ENCODE data around the gene PYGO2.
A peak's percentile ranks its signal among the peaks of the same experiment; 100 is the strongest.

The PYGO2 gene

GRCh38 chr1:155000726-155001424, 39.3 kb upstream of the PYGO2 start:
- TF ChIP-seq MYC (IDR thresholded peaks at IDR 0.05; ENCODE audit: low read depth, low read length) (peak; percentile 58), CTCF (IDR thresholded peaks at IDR 0.05; ENCODE audit: low read depth, low read length) (no peak), POLR2A (IDR thresholded peaks at IDR 0.05; ENCODE audit: extremely low read depth, insufficient read length) (peak; percentile 38), MAX (IDR thresholded peaks at IDR 0.05; ENCODE audit: low read depth, low read length) (peak; percentile 44; the same call in 1 of the 2 replicates)
- peak overlapping the region; percentile 80 for H3K4me3 ChIP-seq (ENCODE audit: low read depth, low read length)
- peak; percentile 94 for DNase-seq (ENCODE audit: low read depth)

- 0 out of 2 replicates have a peak, but pooled peaks have one; percentile 4 for TF ChIP-seq MYC (IDR thresholded peaks at IDR 0.05; ENCODE audit: low read depth, low read length)
- TF ChIP-seq CTCF (IDR thresholded peaks at IDR 0.05; ENCODE audit: low read depth, low read length) = no peak
- DNase-seq (ENCODE audit: low read depth) = no peak
- H3K4me3 ChIP-seq (ENCODE audit: low read depth, low read length) = peak overlapping the region; percentile 80
Measured at GRCh38 chr1:155000411-155000725, 38.8 kb upstream of the PYGO2 start.

- peak; percentile 89 for DNase-seq (ENCODE audit: low read depth)
- TF ChIP-seq POLR2A (IDR thresholded peaks at IDR 0.05; ENCODE audit: extremely low read depth, insufficient read length) = peak; percentile 68
- TF ChIP-seq MYC (IDR thresholded peaks at IDR 0.05; ENCODE audit: low read depth, low read length) = peak; percentile 96
- no peak for TF ChIP-seq CTCF (IDR thresholded peaks at IDR 0.05; ENCODE audit: low read depth, low read length)
- TF ChIP-seq MAX (IDR thresholded peaks at IDR 0.05; ENCODE audit: low read depth, low read length) = peak; percentile 96
- peak overlapping the region; percentile 80 for H3K4me3 ChIP-seq (ENCODE audit: low read depth, low read length)
Measured at GRCh38 chr1:154999571-155000410, 38.2 kb upstream of the PYGO2 start.

DNA sequence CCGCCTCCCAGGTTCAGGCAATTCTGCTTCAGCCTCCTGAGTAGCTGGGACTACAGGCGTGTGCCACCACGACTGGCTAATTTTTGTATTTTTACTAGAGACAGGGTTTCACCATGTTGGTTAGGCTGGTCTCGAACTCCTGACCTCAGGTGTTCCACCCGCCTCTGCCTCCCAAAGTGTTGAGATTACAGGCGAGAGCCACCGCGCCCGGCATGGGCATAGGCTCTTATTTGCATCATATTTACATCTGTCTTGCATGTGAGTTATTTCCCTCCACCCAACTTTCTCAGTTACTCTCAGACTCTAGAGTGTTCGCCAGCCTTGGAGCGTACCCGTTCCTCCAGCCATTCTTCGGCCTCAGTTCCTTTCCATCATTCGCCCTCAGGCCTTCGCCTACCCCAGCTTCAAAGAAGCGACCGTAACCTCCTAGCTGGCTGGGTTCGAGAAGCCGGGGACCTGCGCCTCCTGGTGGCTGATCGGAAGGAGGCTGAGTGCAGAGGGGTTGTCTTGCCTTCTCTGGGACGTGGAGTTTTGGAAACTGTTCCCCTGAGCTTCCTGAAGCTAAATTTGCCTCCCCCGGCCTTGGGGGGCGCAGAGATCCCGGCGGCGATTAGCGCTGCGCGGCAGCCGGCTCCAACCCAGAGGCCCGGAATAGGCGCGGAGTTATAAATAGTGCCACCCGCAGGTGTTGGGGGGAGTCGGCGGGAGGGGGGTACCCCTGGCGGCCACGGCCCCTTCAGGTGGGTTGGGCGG, 37.4 kb upstream of the PYGO2 start:
- H3K4me3 ChIP-seq (ENCODE audit: low read depth, low read length) = peak overlapping the region; percentile 50
- DNase-seq (ENCODE audit: low read depth) = peak; percentile 94
- peak; percentile 36 for TF ChIP-seq POLR2A (IDR thresholded peaks at IDR 0.05; ENCODE audit: extremely low read depth, insufficient read length)
- peak; percentile 6; the same call in 1 of the 2 replicates for TF ChIP-seq MAX (IDR thresholded peaks at IDR 0.05; ENCODE audit: low read depth, low read length)
- TF ChIP-seq MYC (IDR thresholded peaks at IDR 0.05; ENCODE audit: low read depth, low read length) = 0 out of 2 replicates have a peak, but pooled peaks have one; percentile 36
- peak; percentile 94 for TF ChIP-seq CTCF (IDR thresholded peaks at IDR 0.05; ENCODE audit: low read depth, low read length)

DNA sequence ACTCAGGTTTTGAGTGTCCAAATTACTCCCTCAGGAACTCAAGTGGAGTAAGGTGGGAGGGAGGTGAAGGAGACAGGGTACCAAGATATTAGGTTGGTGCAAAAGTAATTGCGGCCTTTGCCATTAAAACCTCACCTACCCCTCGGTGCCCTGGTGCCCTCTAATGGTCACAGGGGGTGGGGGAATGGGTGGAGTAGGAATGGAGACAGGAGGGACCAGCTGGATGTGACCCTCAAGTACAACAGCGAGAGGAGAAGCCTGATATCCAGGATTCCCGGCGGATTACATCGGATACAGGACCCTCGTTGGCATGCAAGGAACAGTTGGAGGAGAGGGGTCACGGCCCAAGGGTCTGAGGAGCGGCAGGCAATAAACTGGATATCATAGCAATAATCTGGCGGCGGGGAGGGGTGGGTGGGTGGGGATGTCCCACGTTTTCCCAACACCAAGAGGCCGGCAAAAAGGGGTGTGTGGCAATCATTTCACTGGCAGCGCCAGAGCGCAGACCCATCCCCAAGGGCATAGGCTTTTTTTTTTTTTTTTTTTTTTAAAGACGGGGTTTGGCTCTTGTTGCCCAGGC, 36.7 kb upstream of the PYGO2 start:
- peak; percentile 22 for TF ChIP-seq CTCF (IDR thresholded peaks at IDR 0.05; ENCODE audit: low read depth, low read length)
- no peak for TF ChIP-seq MYC (IDR thresholded peaks at IDR 0.05; ENCODE audit: low read depth, low read length)
- H3K4me3 ChIP-seq (ENCODE audit: low read depth, low read length) = peak overlapping the region; percentile 50
- peak; percentile 32 for DNase-seq (ENCODE audit: low read depth)
